Activated CD8-positive, alpha-beta memory T cell treated with anti-CD3 and anti-CD28 coated beads, Interleukin-2, amount 50 U/mL, for 1 hour (primary cell): ENCODE data around the gene CRTAP.
"Not testable (repeated sequence)": the region's sequence is repeated elsewhere in the genome, so short reads cannot be mapped to it uniquely, and the experiment has no call there.

Source experiments
- DNase-seq: peaks from one replicate; pipeline ENCODE4 v3.0.0-alpha.2; 2020; ENCODE audit errors: extremely low read depth

CRTAP gene

DNA sequence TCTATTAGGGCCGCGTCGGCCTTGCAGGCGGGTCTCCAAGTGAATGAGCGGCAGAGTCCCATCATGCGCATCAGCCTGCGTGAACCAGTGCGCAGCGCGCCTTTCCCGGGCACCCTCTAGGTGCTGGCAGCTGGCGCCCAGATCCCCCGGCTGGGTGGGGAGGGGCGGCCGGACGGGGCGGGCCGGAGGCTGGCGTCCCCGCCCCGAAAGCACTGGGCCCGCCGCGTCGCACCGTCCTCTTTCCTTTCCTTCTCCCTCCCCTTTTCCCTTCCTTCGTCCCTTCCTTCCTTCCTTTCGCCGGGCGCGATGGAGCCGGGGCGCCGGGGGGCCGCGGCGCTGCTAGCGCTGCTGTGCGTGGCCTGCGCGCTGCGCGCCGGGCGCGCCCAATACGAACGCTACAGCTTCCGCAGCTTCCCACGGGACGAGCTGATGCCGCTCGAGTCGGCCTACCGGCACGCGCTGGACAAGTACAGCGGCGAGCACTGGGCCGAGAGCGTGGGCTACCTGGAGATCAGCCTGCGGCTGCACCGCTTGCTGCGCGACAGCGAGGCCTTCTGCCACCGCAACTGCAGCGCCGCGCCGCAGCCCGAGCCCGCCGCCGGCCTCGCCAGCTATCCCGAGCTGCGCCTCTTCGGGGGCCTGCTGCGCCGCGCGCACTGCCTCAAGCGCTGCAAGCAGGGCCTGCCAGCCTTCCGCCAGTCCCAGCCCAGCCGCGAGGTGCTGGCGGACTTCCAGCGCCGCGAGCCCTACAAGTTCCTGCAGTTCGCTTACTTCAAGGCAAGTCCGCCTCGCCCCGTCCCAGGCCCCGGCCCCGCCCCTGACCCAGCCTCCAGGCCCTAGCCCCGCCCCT lies at the start of gene CRTAP:
TSS of gene CRTAP (plus strand) at position 243 of the 850 bp plus-strand sequence. CDS start at position 307, 64 bp downstream.
- peak; percentile 43 for DNase-seq

DNA sequence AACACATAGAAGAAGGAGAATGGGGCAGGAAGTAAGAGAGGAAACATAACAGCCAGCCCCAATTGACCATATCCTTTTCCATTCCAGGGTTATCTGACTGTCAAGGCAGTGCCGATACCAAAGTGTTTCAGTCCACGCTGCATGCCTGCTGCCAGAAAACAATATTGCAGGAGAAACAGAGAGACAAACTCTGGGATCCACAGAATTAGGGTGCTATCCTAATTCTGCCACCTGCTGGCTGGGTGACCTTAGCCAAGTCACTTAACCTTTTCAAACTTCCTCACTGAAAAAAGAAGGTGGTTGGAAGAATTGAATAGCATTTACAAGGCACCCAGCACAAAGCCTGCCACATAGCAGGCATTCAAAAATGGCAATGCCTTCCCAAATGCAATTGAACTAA lies 48.9 kb upstream of the CRTAP start:
- DNase-seq: no peak

DNA sequence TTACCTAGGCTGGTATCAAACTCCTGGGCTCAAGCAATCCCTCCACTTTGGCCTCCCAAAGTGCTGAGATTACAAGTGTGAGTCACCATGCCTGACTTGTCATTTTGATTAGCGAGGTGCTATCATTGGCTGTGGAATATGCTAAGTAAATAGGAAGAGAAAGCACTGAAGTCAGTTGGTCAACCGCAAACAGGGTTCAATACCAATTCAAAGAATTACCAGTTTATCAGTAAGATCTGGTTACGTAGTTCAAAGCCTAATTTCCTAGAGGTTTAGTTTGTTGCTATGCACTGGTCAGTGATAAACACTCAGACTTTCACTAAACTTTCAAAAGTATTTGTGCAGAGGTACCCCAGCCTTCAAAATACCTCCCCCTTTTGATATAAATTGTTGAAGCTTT lies 46.3 kb upstream of the CRTAP start:
- DNase-seq: no peak

DNA sequence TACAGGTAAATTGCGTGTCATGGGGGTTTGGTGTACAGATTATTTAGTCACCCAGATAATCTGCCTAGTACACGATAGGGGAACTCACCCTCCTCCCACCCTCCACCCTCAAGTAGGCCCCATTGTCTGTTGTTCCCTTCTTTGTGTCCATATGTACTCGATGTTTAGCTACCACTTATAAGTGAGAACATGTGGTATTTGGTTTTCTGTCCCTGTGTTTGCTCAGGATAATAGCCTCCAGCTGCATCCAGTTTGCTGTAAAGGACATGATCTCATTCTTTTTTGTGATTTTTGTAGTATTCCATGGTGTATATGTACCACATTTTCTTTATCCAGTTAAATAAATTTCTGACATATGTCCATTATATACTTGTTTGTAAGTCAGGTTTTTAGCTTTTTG lies 44.0 kb upstream of the CRTAP start:
- DNase-seq: not testable (repeated sequence)

DNA sequence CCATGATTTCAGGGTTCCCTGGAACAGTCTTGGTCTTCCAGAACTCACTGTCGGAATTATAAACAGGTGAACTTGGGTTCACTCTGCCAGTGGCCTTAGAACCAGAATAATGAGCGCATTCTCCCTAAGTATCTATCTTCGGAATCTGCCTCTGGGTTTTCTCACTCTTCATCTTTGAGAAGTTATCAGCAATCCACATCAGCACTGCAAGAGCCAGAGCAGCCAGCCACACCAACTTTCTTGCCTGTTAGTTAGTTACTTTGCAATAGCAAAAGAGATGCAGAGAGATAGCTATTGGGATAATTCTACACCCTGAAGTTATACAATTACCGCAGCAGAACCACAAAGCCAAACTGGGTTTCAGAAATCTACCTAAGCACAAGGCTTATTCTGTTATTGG lies 42.6 kb upstream of the CRTAP start:
- no peak for DNase-seq

DNA sequence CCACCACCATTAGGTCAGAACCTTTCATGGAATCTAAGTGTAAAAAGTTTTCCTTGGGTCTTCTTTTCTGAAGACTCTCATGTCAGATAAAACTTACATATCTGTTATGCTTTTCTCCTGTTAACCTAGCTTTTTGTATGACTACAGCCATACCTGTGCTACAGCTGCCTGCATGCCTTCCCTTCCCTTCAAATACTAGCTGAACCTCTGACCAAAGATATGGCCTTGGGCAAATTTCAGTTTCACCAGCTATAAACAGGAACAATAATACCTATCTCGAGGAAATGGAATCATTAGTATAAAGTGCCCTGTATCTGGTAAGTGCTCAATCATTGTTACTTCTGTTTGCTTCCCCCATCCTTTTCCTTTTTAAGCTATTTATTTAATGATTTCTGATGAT lies 41.9 kb upstream of the CRTAP start:
- DNase-seq: no peak

DNA sequence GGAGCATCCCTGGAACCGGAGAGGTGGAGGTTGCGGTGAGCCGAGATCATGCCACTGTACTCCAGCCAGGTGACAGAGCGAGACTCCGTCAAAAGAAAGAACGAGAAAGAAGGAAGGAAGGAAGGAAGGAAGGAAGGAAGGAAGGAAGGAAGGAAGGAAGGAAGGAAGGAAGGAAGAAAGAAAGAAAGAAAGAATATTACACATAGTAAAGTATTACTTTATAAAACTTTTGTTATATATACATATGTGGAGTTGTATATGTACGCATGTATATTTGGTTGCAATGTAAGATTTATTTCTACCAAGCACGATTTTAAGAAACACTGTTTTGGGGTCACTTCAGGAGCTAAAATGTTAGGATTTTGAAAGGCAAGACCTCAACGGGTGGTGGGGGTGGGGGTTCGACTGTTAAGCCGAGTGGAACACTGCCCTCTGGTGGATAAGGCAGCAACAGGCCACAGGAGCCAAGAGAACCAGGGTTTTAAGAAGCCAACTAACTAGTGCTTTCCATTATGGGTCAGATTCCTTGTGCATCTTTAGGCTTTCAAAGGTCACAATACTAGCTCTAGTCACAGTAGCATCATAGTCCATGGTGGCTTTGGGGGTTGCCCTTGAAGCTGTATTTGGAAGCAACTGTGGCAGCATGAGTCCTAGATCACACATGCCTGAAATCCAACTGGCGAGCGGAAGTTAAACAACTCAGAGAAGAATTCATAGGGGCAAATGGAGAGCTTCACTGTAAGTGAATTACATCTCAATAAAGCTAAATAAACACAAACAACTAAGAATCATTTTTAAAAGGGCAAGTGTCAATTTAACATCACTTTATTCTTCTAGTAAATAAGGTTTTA lies 39.4 kb upstream of the CRTAP start:
- DNase-seq: no peak

DNA sequence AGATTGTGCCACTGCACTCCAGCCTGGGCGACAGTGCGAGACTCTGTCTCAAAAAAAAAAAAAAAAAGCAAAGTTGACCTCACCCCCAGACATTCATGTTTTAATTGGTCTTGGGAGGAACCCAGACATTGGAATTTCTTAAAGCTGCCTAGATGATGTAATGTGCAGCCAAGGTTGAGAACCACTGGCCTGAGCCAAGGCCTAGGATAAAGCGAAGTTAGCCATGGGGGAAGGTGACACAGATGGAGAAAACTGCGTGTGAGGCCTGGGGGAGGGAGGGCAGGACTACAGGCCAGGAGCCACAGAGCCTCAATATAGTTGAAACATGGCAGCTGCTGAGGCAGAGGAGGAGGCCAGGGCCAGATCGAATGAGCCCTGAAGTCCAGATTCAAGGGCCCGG lies 37.8 kb upstream of the CRTAP start:
- no peak for DNase-seq

DNA sequence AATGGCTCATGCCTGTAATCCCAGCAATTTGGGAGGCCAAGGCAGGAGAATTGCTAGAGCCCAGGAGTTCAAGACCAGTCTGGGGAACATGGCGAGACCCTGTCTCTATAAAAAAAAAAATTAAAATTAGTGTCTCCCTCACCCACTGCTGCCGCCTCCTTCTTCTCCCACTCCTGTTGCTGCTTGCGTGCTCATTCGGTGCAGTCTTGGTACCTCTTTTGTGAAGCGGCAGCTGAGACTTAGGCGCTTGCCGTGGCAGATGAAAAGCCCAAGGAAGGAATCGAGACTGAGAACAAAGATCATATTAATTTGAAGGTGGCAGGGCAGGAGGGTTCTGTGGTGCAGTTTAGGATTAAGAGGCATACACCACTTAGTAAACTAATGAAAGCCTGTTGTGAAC lies 36.9 kb upstream of the CRTAP start:
- no peak for DNase-seq

DNA sequence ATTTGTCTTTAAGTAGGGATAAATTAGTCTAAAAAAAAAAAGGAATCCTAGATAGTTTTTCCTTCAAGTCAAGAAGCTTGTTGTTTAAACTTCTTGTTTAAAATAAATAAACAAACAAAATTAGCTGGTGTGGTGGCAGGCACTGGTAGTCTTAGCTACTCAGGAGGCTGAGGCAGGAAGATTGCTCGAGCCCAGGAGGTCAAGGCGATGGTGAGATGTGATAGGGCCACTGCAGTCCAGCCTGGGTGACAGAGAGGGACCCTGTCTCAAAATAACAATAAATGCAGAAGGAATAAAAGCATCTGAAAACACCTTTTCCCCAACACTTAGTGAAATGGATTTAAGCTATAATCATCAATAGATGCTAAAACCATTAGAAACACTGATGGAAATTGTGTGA lies 35.8 kb upstream of the CRTAP start:
- no peak for DNase-seq

DNA sequence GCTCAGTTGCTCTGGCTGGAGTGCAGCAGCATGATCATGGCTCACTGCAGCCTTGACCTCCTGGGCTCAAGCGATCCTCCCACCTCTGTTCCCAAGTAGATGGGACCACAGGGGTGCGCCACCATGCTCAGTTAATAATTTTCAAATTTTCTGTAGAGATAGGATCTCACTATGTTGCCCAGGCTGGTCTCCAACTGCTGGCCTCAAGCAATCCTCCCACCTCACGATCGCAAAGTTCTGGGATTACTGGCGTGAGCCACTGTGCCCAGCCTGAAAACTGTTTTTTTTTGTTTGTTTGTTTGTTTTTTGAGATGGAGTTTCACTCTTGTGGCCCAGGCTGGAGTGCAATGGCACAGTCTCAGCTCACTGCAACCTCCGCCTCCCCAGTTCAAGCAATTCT lies 34.0 kb upstream of the CRTAP start:
- not testable (repeated sequence) for DNase-seq

DNA sequence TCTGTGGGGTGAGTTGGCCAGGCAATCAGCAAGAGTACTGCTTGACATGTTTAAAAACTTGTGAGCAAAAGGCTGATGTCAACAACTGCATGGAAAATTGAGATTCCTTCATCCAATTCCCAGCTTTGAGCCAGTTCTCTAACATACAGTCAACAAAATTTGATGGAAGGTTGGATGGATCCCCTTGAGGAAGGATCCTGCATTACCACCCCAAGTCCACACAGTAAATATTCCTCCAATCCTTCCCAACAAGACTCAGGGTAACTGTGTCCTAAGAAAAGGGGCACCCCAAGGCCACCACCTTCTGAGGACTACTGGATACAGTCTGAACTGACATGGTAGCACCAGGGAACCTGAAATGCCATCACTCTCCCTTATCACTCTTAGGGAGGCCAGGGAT lies 32.0 kb upstream of the CRTAP start:
- DNase-seq: no peak

DNA sequence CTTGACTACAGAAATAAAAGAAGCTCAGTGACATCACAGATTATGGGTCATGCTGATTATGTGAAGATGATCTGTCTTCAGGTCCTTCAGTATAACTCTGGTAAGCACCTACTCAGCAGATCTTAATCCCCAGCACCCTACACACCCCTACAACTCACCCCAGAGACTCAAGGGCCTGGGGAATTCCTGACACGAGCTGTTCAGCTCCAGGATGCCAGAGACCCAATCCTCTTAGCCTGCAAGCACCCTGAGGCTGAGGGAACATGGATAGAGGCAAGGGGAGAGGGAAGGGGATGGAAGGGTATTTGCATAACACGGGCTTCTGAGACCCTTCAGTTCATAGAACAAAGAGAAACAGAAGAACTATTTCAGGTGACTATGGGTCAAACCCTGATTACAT lies 29.9 kb upstream of the CRTAP start:
- DNase-seq: no peak

DNA sequence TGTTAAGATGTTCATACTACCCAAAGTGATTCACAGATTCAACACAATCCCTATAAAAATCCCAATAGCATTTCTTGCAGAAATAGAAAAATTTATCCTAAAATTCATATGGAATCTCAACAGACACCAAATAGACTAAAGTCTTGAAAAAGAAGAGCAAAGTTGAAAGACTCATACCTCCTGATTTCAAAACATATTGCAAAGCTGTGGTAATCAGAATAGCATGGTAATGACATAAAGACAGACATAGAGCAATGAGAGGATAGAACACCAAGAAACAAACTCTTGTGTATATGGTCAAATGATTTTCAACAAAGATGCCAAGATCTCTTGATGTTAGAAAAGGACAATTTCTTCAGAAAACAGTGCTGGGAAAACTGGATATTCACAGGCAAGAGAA lies 25.1 kb upstream of the CRTAP start:
- no peak for DNase-seq

DNA sequence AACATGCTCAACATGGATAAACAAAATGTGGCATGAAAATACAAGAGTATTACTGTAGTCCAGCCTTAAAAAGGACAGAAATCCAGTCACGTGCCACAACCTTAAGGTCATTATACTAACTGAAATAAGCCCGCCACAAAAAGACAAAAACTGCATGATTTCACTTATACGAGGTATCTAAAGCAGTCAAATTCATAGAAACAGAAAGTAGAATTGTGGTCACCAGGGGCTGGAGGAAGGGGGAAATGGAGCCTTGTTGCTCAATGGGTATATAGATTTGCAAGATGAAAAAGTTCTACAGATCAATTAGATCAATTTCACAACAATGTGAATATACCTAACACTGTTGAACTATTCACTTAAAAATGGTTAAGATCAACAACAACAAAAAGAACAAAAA lies 24.3 kb upstream of the CRTAP start:
- no peak for DNase-seq

DNA sequence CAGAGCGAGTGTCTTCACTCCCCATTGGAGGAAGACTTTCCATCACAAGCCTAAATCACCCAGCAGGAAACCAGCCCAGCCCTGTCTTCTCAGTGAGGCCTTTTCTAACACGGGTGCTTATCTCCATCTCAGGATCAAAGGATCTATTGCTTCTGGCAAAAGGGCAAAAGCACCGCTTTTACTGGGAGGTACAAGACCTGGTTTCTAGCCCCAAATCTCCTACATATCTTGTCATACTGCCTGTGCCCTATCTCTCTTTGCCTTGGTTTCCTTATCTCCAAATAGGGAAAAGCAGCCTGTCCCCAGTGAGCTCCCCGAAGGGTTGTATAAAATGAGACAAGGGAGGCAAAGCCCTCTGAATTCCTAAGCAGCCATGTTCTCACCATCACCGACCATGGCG lies 22.1 kb upstream of the CRTAP start:
- DNase-seq: no peak

DNA sequence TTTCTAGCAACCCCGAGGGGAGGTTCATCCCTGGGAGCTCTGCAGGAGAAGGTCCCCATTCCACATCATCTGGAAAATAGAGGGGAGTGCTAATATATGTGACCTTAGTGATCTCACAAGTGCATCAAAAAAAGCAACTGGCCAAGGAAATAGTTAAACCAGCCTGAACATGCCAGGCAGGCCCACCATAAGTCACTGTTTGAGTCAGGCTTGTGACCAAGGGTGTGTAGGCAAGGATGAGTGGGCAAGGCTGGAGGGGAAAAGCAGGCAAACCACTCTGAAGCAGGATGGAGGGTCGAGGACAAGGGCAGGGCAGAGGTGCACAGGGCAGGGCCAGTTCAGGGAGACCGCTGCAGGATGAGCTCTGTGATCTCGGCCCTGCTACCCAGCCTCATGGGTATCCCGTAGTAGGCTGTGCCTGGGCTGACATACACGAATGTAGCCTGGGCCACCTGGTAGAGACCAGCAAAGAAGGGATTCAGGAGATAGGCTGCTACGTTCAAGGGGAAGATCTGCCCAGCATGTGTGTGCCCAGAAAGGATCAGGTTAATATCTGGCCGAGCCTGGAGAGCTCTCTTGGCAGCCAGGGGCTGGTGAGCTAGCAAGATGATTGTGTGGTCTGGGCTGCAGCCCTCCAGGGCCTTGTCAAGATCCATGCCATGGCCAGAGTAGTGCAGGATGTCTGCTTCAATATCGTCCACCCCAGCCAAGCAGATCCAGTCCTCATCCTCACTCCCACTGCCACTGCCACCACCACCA lies 21.1 kb upstream of the CRTAP start:
- no peak for DNase-seq

DNA sequence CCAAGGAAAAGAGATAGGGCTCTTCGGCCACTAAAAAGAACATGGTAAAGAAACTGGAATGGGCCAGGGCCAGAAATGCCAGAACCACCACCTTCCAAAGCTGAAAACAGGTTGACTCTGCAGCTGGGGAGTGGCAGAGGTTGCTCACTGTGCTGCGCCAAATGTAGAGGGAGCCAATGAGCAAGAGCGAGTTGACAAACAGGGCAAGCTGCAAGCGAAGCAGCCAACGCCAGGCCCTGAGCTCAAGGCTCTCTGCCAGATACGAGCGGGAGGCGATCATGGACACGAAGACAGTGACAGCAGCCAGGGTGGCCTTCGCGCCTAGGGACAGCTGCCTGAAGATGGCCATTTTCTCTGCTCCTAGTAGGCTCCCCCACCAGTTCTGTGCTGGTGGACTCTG lies 20.0 kb upstream of the CRTAP start:
- DNase-seq: no peak

DNA sequence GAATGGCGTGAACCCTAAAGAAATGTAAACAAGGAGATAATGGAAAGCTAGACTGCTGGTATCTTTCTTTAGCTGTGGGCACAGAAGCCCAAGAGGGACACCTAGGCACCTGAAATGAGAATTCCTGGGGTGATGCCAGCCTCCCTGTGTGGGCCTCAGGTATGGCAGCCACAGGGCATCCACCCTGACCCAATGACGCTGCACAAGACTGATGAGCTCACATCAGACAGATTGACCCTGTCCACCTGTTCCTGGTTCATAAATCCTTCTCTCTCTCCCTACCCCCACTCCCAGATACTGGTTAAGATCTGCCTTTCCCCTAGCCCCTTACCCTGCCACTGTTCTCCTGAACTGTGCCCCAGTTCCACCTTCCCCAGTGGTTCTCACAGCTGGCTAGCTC lies 18.4 kb upstream of the CRTAP start:
- DNase-seq: no peak

DNA sequence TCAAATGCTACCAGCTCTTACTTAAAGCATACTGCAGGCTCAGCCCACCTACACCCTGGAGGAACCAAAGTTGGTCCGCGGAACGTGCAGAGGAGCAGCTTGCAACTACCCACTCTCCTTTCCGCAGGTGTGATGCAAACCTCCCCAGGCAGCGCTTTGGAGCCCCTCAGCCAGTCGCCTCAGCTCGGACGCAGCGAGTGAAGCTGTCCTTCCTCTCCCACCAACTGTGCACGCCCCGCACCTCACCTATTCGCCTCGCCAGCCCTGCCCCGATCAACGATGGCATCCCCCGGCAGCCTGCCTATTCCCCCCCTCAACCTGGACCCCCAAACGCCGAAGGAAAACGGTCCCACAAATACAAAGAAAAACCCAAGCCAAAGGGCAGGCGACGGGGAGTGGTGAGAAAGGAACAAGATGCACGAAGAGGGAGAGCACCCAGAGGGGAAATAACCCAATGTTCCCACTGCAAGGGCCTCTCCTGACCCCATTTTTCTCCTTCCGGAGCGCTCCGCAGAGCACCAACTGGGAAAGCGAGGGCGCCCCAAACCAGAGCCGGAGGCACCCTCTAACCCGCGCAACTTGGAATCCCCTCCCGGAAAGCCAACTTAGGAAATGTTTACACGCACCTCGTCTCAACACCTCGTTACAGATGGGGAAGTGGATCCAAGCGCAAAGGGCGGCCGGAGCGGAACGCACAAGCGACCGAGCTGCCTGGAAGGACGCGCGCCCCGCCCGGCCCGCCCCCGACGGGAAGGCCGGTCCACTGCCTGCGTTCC lies 17.5 kb upstream of the CRTAP start:
- DNase-seq: no peak

DNA sequence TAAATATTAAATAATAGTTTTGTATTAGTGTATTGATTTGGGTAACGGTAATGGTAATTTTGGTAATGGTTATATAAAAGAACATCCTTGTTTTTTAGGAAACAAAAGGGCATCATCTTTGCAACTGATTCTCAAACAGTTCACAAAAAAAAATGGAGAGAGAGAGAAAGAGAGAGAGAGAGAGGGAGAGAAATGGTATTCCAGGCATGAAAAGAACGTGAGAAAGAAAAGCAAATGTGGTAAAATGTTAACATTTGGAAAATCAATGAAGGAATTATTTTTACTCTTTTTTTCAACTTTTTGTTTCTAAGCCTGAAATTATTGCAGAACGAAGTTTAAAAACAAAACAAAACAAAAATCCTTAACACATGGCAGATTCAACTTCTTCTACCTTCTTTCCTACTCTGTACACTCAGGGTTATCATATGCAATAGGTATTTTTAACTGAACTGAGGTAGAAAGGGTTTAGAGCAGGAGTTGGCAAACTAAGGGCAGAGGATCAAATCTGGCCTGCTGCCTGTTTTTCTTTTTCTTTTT lies 14.6 kb upstream of the CRTAP start:
- no peak for DNase-seq
